Epithelial cell of proximal tubule (primary cell): Measurements from ENCODE around the gene SEMA5A. TPM values are rescaled to one million over a fixed set of nuclear protein-coding genes. Genes with fewer than 3 reads are reported as not detected.
A peak's percentile ranks its signal among the peaks of the same experiment; 100 is the strongest.

Experiments
- DNase-seq: peaks from one replicate; pipeline ENCODE4 v3.0.0-alpha.2; 2011; ENCODE audit warnings: low read depth
- H3K4me3 ChIP-seq: 2 replicates; pipeline ENCODE4 v1.5.1; 2011; ENCODE audit warnings: low read depth, mild to moderate bottlenecking, low read length
- total RNA-seq: library from RNA; depleted of rRNA; stranded (reverse); fragments of >200 nt; gene quantifications from 2 replicates; pipeline ENCODE4 v1.2.3, GENCODE V29; 2015
- TF ChIP-seq, protein P1 (sequence below): conservative IDR thresholded peaks from 2 replicates; pipeline ENCODE4 v1.5.1; 2012; ENCODE audit warnings: low read depth, mild to moderate bottlenecking, low read length

The SEMA5A gene
- total RNA-seq, 1 donor from 2014 or later, result 4.0 TPM

- TF ChIP-seq, protein P1, sequence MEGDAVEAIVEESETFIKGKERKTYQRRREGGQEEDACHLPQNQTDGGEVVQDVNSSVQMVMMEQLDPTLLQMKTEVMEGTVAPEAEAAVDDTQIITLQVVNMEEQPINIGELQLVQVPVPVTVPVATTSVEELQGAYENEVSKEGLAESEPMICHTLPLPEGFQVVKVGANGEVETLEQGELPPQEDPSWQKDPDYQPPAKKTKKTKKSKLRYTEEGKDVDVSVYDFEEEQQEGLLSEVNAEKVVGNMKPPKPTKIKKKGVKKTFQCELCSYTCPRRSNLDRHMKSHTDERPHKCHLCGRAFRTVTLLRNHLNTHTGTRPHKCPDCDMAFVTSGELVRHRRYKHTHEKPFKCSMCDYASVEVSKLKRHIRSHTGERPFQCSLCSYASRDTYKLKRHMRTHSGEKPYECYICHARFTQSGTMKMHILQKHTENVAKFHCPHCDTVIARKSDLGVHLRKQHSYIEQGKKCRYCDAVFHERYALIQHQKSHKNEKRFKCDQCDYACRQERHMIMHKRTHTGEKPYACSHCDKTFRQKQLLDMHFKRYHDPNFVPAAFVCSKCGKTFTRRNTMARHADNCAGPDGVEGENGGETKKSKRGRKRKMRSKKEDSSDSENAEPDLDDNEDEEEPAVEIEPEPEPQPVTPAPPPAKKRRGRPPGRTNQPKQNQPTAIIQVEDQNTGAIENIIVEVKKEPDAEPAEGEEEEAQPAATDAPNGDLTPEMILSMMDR, result no peak
- no peak overlapping the region for H3K4me3 ChIP-seq
- DNase-seq, result peak; percentile 63
Measured at GRCh38 chr5:9468060-9468388, 77.9 kb downstream of the SEMA5A start.

- no peak for DNase-seq
- no peak overlapping the region for H3K4me3 ChIP-seq
- TF ChIP-seq, protein P1, result no peak
Measured at GRCh38 chr5:9467199-9468059, 78.4 kb downstream of the SEMA5A start.

DNA sequence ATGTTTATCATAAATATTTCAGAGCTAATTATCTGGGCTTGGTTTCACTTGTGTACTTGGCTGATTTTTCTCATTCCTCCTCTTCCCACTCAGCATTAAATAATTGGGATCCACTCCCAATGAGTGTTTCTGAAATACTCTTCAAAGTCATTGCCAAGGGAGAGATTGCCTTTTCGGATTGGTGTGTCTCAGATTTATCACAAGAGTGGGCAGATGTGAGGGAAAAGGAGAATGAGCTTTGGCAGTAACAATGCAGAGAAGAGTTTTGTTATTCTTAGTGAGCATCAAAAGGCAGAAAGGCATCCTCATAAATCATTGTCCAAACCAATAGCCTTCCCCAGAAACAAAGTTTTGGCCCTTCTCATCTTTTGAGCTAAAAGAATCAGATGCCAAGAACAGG is 79.2 kb downstream of the SEMA5A start:
- no peak for DNase-seq
- TF ChIP-seq, protein P1, result no peak
- H3K4me3 ChIP-seq, result no peak overlapping the region

DNA sequence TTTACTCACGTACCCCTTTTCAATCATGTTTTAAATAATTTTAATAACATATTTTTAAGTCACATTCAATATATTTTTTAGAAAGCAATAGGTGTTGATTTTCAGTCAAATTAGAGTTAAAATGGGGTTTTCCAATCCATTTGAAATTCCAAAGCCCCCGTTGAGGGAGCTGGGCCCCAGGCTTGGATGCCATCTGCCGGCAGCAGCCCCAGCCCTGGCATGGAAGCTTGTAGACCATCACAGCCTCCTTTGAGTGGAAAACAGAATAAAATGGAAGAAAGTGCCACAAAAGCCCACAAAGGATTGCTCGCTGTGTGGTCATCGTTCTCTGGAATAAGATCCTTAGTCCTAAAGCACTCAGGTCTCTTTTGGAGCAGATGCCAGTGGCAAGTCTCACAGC is 81.4 kb downstream of the SEMA5A start:
- DNase-seq, result no peak
- TF ChIP-seq, protein P1, result no peak

DNA sequence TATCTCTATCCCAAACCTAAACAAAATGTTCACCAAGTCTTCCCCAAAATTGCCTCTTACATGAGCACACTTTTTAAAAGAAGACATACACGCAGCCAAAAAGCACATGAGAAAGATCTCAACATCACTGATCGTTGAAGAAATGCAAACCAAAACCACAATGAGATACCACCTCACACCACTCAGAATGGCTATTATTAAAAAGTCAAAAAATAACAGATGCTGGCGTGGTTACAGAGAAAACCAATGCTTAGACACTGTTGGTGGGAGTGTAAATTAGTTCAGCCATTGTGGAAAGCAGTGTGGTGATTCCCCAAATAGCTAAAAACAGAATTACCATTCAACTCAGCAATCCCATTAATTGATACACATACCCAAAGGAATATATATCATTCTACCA is 83.8 kb downstream of the SEMA5A start:
- no peak for DNase-seq
- H3K4me3 ChIP-seq, result no peak overlapping the region
- TF ChIP-seq, protein P1, result no peak

More for the DNA sequence above, 81.4 kb downstream of the SEMA5A start:
- no peak overlapping the region for H3K4me3 ChIP-seq

GRCh38 chr5:9460885-9461645 is 84.8 kb downstream of the SEMA5A start:
- no peak for DNase-seq
- TF ChIP-seq, protein P1, result no peak
- no peak overlapping the region for H3K4me3 ChIP-seq
